NT2/D1 (cell line): ENCODE data around the gene CTPS1.

Experiments
- SUZ12 ChIP-seq: IDR thresholded peaks from 2 replicates; pipeline ENCODE4 v1.6.1; 2011; ENCODE audit not compliant: insufficient read length, insufficient read depth; ENCODE audit errors: extremely low read depth
- YY1 ChIP-seq: IDR thresholded peaks from 2 replicates; pipeline ENCODE4 v1.6.1; 2011; ENCODE audit not compliant: insufficient read length, insufficient read depth

GRCh38 chr1:40978886-40979240, 633 bp upstream of the CTPS1 start:
- TF ChIP-seq YY1, result no peak
- TF ChIP-seq SUZ12, result no peak
